ENCODE results near the gene ATP1A1.

DNA sequence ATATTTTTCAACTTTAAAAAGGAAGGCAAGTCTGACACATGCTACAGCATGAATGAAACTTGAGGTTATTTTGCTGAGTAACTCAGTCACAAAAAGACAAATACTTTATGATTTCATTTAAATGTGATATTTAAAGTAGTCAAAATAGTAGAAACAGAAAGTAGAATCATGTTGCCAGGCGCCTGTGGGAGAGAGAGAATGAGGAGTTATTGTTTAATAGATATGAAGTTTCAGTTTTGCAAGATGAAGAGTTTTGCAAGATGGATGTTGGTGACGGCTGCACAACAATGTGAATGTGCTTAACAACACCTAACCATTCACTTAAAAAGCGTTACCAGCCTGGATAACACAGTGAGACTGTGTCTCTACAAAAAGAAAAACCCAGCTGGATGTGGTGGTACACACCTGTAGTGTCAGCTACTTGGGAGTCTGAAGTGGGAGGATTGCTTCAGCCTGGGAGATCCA is 20.7 kb upstream of the ATP1A1 start:
- TF ChIP-seq POLR2AphosphoS5 (IDR thresholded peaks at IDR 0.05; ENCODE audit: low read depth, low read length) = no peak
- TF ChIP-seq POLR2A (IDR thresholded peaks at IDR 0.05; ENCODE audit: low read depth, low read length) = no peak
- no peak for TF ChIP-seq TAF1 (IDR thresholded peaks at IDR 0.05; ENCODE audit: low read depth, low read length)
- TF ChIP-seq PAX5 (IDR thresholded peaks at IDR 0.05; ENCODE audit: insufficient read depth, low read length, severe bottlenecking) = no peak
